ENCODE measurements around the gene CENPU.
A peak's percentile ranks its signal among the peaks of the same experiment; 100 is the strongest.
"Not testable (repeated sequence)": the region's sequence is repeated elsewhere in the genome, so short reads cannot be mapped to it uniquely, and the experiment has no call there.

CENPU gene

GRCh38 chr4:184733654-184734524, at the start of gene CENPU:
TSS of gene CENPU (minus strand) at chr4:184734096. CDS start at chr4:184734062, 34 bp downstream.
- DNase-seq (ENCODE audit: low spot score): peak; percentile 97

- no peak for DNase-seq (ENCODE audit: low spot score)
Observed at GRCh38 chr4:184782731-184783373, 49.0 kb upstream of the CENPU start.

- not testable (repeated sequence) for DNase-seq (ENCODE audit: low spot score)
Observed at GRCh38 chr4:184779160-184779559, 45.3 kb upstream of the CENPU start.

GRCh38 chr4:184778325-184778724, 44.4 kb upstream of the CENPU start:
- no peak for DNase-seq (ENCODE audit: low spot score)

- DNase-seq (ENCODE audit: low spot score): no peak
Observed at GRCh38 chr4:184776821-184777220, 42.9 kb upstream of the CENPU start.

GRCh38 chr4:184775854-184776555, 42.1 kb upstream of the CENPU start:
- DNase-seq (ENCODE audit: low spot score): no peak

- DNase-seq (ENCODE audit: low spot score): no peak
Observed at GRCh38 chr4:184774152-184774551, 40.3 kb upstream of the CENPU start.

GRCh38 chr4:184771416-184771815, 37.5 kb upstream of the CENPU start:
- no peak for DNase-seq (ENCODE audit: low spot score)

- DNase-seq (ENCODE audit: low spot score): no peak
Observed at GRCh38 chr4:184769141-184769765, 35.4 kb upstream of the CENPU start.

- DNase-seq (ENCODE audit: low spot score): no peak
Observed at GRCh38 chr4:184768296-184768695, 34.4 kb upstream of the CENPU start.

- no peak for DNase-seq (ENCODE audit: low spot score)
Observed at GRCh38 chr4:184766446-184766845, 32.5 kb upstream of the CENPU start.

- DNase-seq (ENCODE audit: low spot score): no peak
Observed at GRCh38 chr4:184765473-184766340, 31.8 kb upstream of the CENPU start.

GRCh38 chr4:184764601-184765000, 30.7 kb upstream of the CENPU start:
- DNase-seq (ENCODE audit: low spot score): no peak

- DNase-seq (ENCODE audit: low spot score): no peak
Observed at GRCh38 chr4:184763150-184763780, 29.4 kb upstream of the CENPU start.

- peak; percentile 69 for DNase-seq (ENCODE audit: low spot score)
Observed at GRCh38 chr4:184762100-184762499, 28.2 kb upstream of the CENPU start.

- no peak for DNase-seq (ENCODE audit: low spot score)
Observed at GRCh38 chr4:184760681-184761080, 26.8 kb upstream of the CENPU start.

- DNase-seq (ENCODE audit: low spot score): no peak
Observed at GRCh38 chr4:184757810-184758209, 23.9 kb upstream of the CENPU start.

- no peak for DNase-seq (ENCODE audit: low spot score)
Observed at GRCh38 chr4:184756399-184756798, 22.5 kb upstream of the CENPU start.

GRCh38 chr4:184755278-184755677, 21.4 kb upstream of the CENPU start:
- DNase-seq (ENCODE audit: low spot score): no peak

- no peak for DNase-seq (ENCODE audit: low spot score)
Observed at GRCh38 chr4:184752496-184753275, 18.8 kb upstream of the CENPU start.
